Naive thymus-derived CD4-positive, alpha-beta T cell (primary cell): Measurements from ENCODE around the gene SMYD3. TPM values are rescaled to one million over a fixed set of nuclear protein-coding genes. Genes with fewer than 3 reads are reported as not detected.

Experiments
- ATAC-seq: fragments of 150-1000 bp; cut with Tn5 transposase; 2 replicates; pipeline ENCODE4 v1.10.0; 2021; ENCODE audit warnings: mild to moderate bottlenecking, moderate library complexity
- CTCF ChIA-PET: fragments of 350-600 bp; sonication (Branson Sonifier 250); formaldehyde crosslinking; loops from one replicate; lab custom pipeline; 2021; ENCODE audit warnings: antibody characterized with exemption; lab: Charles Lee
- POLR2A ChIA-PET: fragments of 350-600 bp; sonication (Branson Sonifier 250); formaldehyde crosslinking; loops from one replicate; lab custom pipeline; 2021; ENCODE audit warnings: antibody characterized with exemption, inconsistent platforms; lab: Charles Lee
- DNase-seq, 9 donors: peaks; one replicate each; pipeline versions ENCODE4 v3.0.0 to v3.0.0-alpha.2; 2020 to 2022; ENCODE audit warnings: mixed read lengths in 1 of 9
- H3K27ac ChIP-seq: one replicate; pipeline ENCODE4 v1.7.0; 2013; ENCODE audit warnings: mild to moderate bottlenecking, low read depth, low read length, moderate library complexity
- H3K27me3 ChIP-seq, 2 donors: one replicate each; pipeline ENCODE4 v1.7.0; 2013; ENCODE audit warnings: low read length in 2 of 2, mild to moderate bottlenecking in 2 of 2, moderate library complexity in 2 of 2; ENCODE audit not compliant: control insufficient read depth in 2 of 2, insufficient read depth in 2 of 2
- H3K36me3 ChIP-seq, 3 experiments: 1 replicate in 2 of 3; 2 replicates in 1 of 3; pipeline ENCODE4 v1.7.0; 2013; ENCODE audit warnings: low read length in 3 of 3, mild to moderate bottlenecking in 3 of 3, moderate library complexity in 1 of 3; ENCODE audit not compliant: insufficient read depth in 3 of 3, control insufficient read depth in 2 of 3
- H3K4me1 ChIP-seq, 2 donors: one replicate each; pipeline ENCODE4 v1.7.0; 2013; ENCODE audit warnings: low read length in 2 of 2, mild to moderate bottlenecking in 2 of 2, moderate library complexity in 1 of 2; ENCODE audit not compliant: control insufficient read depth in 2 of 2, insufficient read depth in 2 of 2
- H3K4me3 ChIP-seq: 2 replicates; pipeline ENCODE4 v1.7.0; 2013; ENCODE audit warnings: mild to moderate bottlenecking, low read length
- H3K9me3 ChIP-seq, 3 experiments: 1 replicate in 2 of 3; 2 replicates in 1 of 3; pipeline ENCODE4 v1.7.0; 2013; ENCODE audit warnings: low read length in 3 of 3; ENCODE audit not compliant: control insufficient read depth in 2 of 3
- H3K27ac Mint-ChIP-seq, 9 donors: one replicate each; pipeline ENCODE4 v1.8.0; 2020 to 2022; ENCODE audit warnings: mixed read lengths in 9 of 9, mild to moderate bottlenecking in 8 of 9, moderate library complexity in 5 of 9, inconsistent platforms in 2 of 9
- H3K27me3 Mint-ChIP-seq, 5 donors: one replicate each; pipeline ENCODE4 v1.8.0; 2021 to 2022; ENCODE audit warnings: mixed read lengths in 5 of 5, mild to moderate bottlenecking in 1 of 5
- H3K36me3 Mint-ChIP-seq, 5 donors: one replicate each; pipeline ENCODE4 v1.8.0; 2020 to 2022; ENCODE audit warnings: mixed read lengths in 5 of 5, mild to moderate bottlenecking in 3 of 5, inconsistent platforms in 1 of 5
- H3K4me1 Mint-ChIP-seq, 7 donors: one replicate each; pipeline ENCODE4 v1.8.0; 2020 to 2022; ENCODE audit warnings: mixed read lengths in 7 of 7, mild to moderate bottlenecking in 3 of 7, inconsistent platforms in 1 of 7
- H3K4me3 Mint-ChIP-seq, 10 donors: one replicate each; pipeline ENCODE4 v1.8.0; 2020 to 2022; ENCODE audit warnings: mild to moderate bottlenecking in 10 of 10, mixed read lengths in 10 of 10, moderate library complexity in 6 of 10, inconsistent platforms in 2 of 10
- H3K9me3 Mint-ChIP-seq, 11 donors: one replicate each; pipeline ENCODE4 v1.8.0; 2020 to 2022; ENCODE audit warnings: mixed read lengths in 11 of 11, mild to moderate bottlenecking in 4 of 11, inconsistent platforms in 1 of 11, moderate library complexity in 1 of 11
- intact Hi-C, 2 donors: fragments of 100-400 bp; cut with micrococcal nuclease; formaldehyde crosslinking; loops; one replicate each; pipeline ENCODE4 v1.15.1; 2023
- polyA plus RNA-seq, 2 donors: library from polyadenylated mRNA; unstranded; fragments of 300-500 nt; fragmentation: Illumina TruSeq; gene quantifications; one replicate each; pipeline ENCODE4 v1.2.3, GENCODE V29; 2021
- total RNA-seq, 6 experiments: library from RNA in 5 of 6; stranded (reverse) in 5 of 6; gene quantifications; 1 replicate in 5 of 6; 2 replicates in 1 of 6; pipeline ENCODE4 v1.2.3 and lab custom pipeline; 2021 to 2026

Gene SMYD3
- total and polyA plus RNA-seq, 7 experiments from 2014 or later = 19.5 to 28.6 (median 24.4) TPM

DNA sequence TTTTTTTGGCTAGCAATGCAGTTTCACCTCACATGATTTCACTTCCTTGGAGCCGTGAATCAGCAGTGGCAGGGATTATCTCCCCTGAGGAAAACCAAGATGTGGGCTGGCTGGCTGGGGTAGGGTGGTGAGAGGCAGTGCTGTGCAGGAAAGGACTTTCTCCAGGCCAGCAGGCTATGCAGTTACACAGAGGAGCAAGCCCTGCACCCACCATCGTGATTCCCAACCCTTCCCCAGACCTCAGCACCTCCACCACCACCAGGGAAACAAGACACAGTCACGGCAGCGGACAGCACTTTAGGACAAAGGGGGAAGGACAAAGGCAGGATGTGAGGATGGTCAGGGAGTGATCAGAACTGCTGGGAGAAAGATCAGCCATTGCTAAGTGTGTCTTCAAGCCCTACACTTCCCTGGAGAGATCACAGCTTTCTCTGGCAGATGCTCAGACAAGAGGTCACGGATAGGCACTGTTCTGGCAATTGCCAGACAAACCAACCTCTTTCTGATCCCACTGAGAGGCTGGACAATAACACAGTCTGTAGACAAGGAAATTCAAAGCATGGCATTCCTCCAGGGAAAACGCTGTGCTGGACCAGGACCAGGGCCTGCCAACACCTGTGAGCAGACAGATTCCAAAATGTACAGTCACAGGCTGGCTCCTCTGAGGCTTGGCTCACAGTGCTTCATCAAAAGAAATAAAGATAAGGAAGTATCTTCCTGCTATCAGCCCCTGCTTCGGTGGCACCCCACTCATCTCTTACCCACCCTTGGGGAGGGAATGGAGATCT, 509.4 kb downstream of the SMYD3 start:
- peaks cover 0 to 36% (median 13%) of the 10 kb centered on the region in 5 donors for H3K36me3 Mint-ChIP-seq
- H3K4me3 ChIP-seq = no peak overlapping the region
- no peak overlapping the region for H3K4me3 Mint-ChIP-seq
- no peak for ATAC-seq
- H3K4me1 Mint-ChIP-seq = peaks cover 0 to under 1% (median 0%) of the 10 kb centered on the region in 7 donors
- H3K9me3 ChIP-seq = no peaks in the 10 kb centered on the region
- intact Hi-C loops = no loop called here
- H3K27me3 ChIP-seq = no peaks in the 10 kb centered on the region
- H3K9me3 Mint-ChIP-seq = no peaks in the 10 kb centered on the region
- no peak for DNase-seq
- no peak overlapping the region for H3K27ac ChIP-seq
- CTCF ChIA-PET = interaction anchor here (0.6 kb wide), 1 partner anchor 130 kb away, joined by 3 read pairs; no protein-coding TSS in a partner anchor
- POLR2A ChIA-PET = no interaction called here
- no peaks in the 10 kb centered on the region for H3K36me3 ChIP-seq
- no peak overlapping the region for H3K27ac Mint-ChIP-seq
- H3K4me1 ChIP-seq = no peaks in the 10 kb centered on the region
- H3K27me3 Mint-ChIP-seq = no peaks in the 10 kb centered on the region

DNA sequence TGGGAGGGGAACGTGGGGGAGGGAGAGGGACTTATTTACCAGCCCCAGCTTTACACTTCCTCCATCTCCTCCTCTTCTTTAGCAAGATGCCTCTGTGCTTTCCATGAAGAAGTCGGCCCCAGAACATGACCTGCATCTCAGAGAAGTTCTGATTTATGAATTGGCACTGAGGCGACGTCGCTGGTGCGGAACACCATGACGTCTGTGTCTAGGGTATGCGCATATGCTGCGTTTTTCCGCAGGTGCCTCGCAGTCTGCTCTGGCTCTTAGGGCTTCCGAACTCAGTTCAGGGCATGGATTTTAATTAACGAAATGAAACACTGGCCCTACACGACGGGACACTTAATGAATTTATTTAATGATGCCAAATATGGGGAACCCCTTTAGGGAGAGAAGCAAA, 510.3 kb downstream of the SMYD3 start:
- ATAC-seq = no peak

DNA sequence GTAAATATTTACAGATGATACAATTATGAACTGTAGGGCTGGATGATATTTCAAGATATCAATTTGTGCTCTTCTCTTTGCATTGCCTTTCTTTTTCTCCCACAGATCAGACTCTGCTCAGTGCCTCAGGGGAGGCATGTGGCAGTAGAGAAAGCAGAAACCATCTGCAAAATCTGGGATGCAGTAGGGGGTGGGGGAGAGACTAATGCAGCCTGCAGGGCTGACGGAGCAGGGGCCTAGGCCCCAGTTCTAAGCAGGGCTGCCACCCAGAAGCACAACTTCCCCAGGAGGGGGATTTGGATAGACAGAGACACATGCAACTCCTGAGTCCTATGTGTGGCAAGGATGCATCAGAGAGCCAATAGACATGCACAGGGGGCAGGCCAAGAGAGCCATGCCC, 511.6 kb downstream of the SMYD3 start:
- no peaks in the 10 kb centered on the region for H3K9me3 Mint-ChIP-seq
- no peaks in the 10 kb centered on the region for H3K36me3 ChIP-seq
- H3K36me3 Mint-ChIP-seq = peaks cover 0 to 36% (median 13%) of the 10 kb centered on the region in 5 donors
- intact Hi-C loops = no loop called here
- no peak overlapping the region for H3K27ac Mint-ChIP-seq
- no peak overlapping the region for H3K27ac ChIP-seq
- no peak overlapping the region for H3K4me3 Mint-ChIP-seq
- no peaks in the 10 kb centered on the region for H3K9me3 ChIP-seq
- H3K27me3 Mint-ChIP-seq = no peaks in the 10 kb centered on the region
- no peaks in the 10 kb centered on the region for H3K27me3 ChIP-seq
- H3K4me1 Mint-ChIP-seq = peaks cover 0 to 4% (median 0%) of the 10 kb centered on the region in 7 donors
- no peaks in the 10 kb centered on the region for H3K4me1 ChIP-seq
- ChIA-PET POLR2A (no interaction called here), CTCF (no interaction called here)
- no peak overlapping the region for H3K4me3 ChIP-seq
- DNase-seq = no peak
- ATAC-seq = no peak

More for the DNA sequence above, 510.3 kb downstream of the SMYD3 start:
- ChIA-PET CTCF (no interaction called here), POLR2A (no interaction called here)
- Mint-ChIP-seq H3K9me3 (no peaks in the 10 kb centered on the region), H3K27me3 (no peaks in the 10 kb centered on the region), H3K27ac (no peak overlapping the region), H3K36me3 (peaks cover 0 to 36% (median 13%) of the 10 kb centered on the region in 5 donors), H3K4me3 (no peak overlapping the region), H3K4me1 (no peaks in the 10 kb centered on the region)
- no peak for DNase-seq
- intact Hi-C loops = no loop called here
- Histone ChIP-seq H3K27me3 (no peaks in the 10 kb centered on the region), H3K36me3 (no peaks in the 10 kb centered on the region), H3K27ac (no peak overlapping the region), H3K4me3 (no peak overlapping the region), H3K4me1 (no peaks in the 10 kb centered on the region), H3K9me3 (no peaks in the 10 kb centered on the region)

GRCh38 chr1:245991266-245991665, 515.8 kb downstream of the SMYD3 start:
- Mint-ChIP-seq H3K4me1 (peaks cover 0 to 5% (median 0%) of the 10 kb centered on the region in 7 donors), H3K36me3 (peaks cover 0 to 35% (median 20%) of the 10 kb centered on the region in 5 donors), H3K27ac (no peak overlapping the region), H3K27me3 (no peaks in the 10 kb centered on the region), H3K9me3 (peaks cover 0 to 3% (median 0%) of the 10 kb centered on the region in 11 donors), H3K4me3 (no peak overlapping the region)
- Histone ChIP-seq H3K4me3 (no peak overlapping the region), H3K36me3 (no peaks in the 10 kb centered on the region), H3K27ac (no peak overlapping the region), H3K27me3 (no peaks in the 10 kb centered on the region), H3K4me1 (no peaks in the 10 kb centered on the region), H3K9me3 (no peaks in the 10 kb centered on the region)
- POLR2A ChIA-PET = no interaction called here
- intact Hi-C loops = no loop called here
- DNase-seq = no peak
- ATAC-seq = no peak
- CTCF ChIA-PET = no interaction called here

DNA sequence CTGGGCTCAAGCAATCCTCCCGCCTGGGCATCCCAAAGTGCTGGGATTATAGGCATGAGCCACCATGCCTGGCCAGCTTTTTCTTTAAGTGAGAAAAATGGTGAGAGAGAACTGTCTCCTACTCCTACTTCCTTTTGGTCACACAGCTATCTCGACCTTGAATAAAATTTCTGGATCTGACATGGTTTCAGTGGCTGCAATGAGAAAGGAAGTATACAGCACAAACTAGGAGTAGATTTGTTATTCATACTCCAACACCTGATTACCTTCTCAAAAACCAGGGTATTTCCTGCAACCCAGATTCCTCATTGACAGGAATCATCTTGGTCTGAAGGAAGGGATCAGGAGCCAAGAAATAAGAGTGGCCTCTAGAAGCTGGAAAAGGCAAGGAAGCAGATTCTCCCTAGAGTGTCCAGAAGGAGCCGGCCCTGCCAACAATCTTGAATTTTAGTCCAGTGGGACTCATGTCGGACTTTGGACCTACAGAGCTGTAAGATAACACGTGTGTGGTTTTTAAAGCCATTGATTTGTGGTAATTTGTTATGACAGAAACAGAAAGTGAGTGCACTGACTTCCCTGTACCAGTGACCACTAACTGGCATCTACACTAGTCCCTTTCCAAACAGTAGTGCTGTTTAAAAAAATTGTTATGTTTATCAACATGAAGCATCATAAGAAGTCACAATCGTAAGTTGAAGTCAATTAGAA, 516.6 kb downstream of the SMYD3 start:
- Histone ChIP-seq H3K36me3 (no peaks in the 10 kb centered on the region), H3K27me3 (no peaks in the 10 kb centered on the region), H3K4me1 (no peaks in the 10 kb centered on the region), H3K9me3 (no peaks in the 10 kb centered on the region), H3K27ac (no peak overlapping the region), H3K4me3 (no peak overlapping the region)
- POLR2A ChIA-PET = no interaction called here
- Mint-ChIP-seq H3K27me3 (no peaks in the 10 kb centered on the region), H3K4me3 (no peak overlapping the region), H3K36me3 (peaks cover 0 to 33% (median 20%) of the 10 kb centered on the region in 5 donors), H3K27ac (no peak overlapping the region), H3K4me1 (peaks cover 0 to 5% (median 0%) of the 10 kb centered on the region in 7 donors), H3K9me3 (peaks cover 0 to 3% (median 0%) of the 10 kb centered on the region in 11 donors)
- DNase-seq (no peak), ATAC-seq (no peak)
- intact Hi-C loops = no loop called here
- CTCF ChIA-PET = interaction anchor here (1.3 kb wide), 1 partner anchor 102 kb away, joined by 3 read pairs; no protein-coding TSS in a partner anchor

DNA sequence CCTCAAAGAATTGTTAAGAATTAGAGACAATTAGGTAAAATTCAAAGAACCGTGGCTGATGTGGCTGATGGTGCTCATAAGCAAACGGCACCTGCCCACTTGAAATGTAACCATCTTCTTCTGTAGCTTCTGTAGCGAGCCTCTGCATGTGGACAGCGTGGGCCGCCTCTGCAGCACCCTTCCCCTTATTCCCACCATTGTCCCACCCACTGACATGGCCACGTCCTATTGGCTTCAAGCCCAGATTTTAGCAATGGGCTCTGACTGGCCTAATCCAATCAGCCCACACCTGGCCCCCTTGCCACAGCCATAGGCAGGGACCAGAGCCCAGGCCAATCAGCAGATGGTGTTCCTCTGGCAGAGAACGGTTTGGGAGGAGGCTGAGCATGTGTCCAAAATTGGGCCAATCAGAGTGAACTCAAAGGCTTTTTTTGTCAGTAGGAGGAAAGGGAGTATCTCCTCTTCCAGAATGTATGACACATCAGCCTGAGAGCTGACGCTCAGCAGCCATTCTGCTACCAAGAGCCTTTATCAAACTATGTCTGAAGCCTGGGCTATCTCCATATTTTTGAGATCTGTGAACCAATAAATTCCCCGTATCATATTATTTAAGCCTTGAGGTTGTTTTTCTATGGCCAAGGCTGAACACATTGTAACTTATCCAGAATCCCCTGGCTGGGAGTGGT, 518.5 kb downstream of the SMYD3 start:
- ChIA-PET CTCF (no interaction called here), POLR2A (no interaction called here)
- DNase-seq = no peak
- H3K4me3 ChIP-seq = no peak overlapping the region
- H3K4me1 ChIP-seq = no peaks in the 10 kb centered on the region
- no peaks in the 10 kb centered on the region for H3K27me3 ChIP-seq
- Mint-ChIP-seq H3K36me3 (peaks cover 0 to 23% (median 9%) of the 10 kb centered on the region in 5 donors), H3K4me3 (peak overlapping the region in 1 of 10 donors; percentile 20), H3K9me3 (peaks cover 0 to 3% (median 0%) of the 10 kb centered on the region in 11 donors), H3K27me3 (no peaks in the 10 kb centered on the region), H3K4me1 (peaks cover 0 to 5% (median 0%) of the 10 kb centered on the region in 7 donors), H3K27ac (no peak overlapping the region)
- intact Hi-C loops = no loop called here
- H3K27ac ChIP-seq = no peak overlapping the region
- no peak for ATAC-seq
- no peaks in the 10 kb centered on the region for H3K9me3 ChIP-seq
- no peaks in the 10 kb centered on the region for H3K36me3 ChIP-seq
